OCI-LY7 (cell line): Measurements from ENCODE around the gene ABCC4.

ENCODE experiments used
- EZH2phosphoT487 ChIP-seq: fragments of 200-600 bp; sonication (generic); IDR thresholded peaks from 2 replicates; pipeline ENCODE4 v1.6.1; 2018; ENCODE audit warnings: low read depth, borderline replicate concordance, mild to moderate bottlenecking, mixed run types, antibody characterized with exemption, low read length, moderate library complexity, mixed read lengths
- TF ChIP-seq, protein P1 (sequence below): fragments of 200-600 bp; sonication (generic); conservative IDR thresholded peaks from 2 replicates; pipeline ENCODE4 v1.5.1; 2014; ENCODE audit warnings: mild to moderate bottlenecking, antibody characterized with exemption, low read length, moderate library complexity, mixed read lengths

GRCh38 chr13:95155093-95155492, 146.2 kb downstream of the ABCC4 start:
- TF ChIP-seq, protein P1, sequence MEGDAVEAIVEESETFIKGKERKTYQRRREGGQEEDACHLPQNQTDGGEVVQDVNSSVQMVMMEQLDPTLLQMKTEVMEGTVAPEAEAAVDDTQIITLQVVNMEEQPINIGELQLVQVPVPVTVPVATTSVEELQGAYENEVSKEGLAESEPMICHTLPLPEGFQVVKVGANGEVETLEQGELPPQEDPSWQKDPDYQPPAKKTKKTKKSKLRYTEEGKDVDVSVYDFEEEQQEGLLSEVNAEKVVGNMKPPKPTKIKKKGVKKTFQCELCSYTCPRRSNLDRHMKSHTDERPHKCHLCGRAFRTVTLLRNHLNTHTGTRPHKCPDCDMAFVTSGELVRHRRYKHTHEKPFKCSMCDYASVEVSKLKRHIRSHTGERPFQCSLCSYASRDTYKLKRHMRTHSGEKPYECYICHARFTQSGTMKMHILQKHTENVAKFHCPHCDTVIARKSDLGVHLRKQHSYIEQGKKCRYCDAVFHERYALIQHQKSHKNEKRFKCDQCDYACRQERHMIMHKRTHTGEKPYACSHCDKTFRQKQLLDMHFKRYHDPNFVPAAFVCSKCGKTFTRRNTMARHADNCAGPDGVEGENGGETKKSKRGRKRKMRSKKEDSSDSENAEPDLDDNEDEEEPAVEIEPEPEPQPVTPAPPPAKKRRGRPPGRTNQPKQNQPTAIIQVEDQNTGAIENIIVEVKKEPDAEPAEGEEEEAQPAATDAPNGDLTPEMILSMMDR = no peak
- TF ChIP-seq EZH2phosphoT487 = no peak
